ENCODE results near the gene MYLK4. TPM values are rescaled to one million over a fixed set of nuclear protein-coding genes. Genes with fewer than 3 reads are reported as not detected.

The MYLK4 gene
- total and polyA plus RNA-seq, 8 donors: 0.52 to 1.8 (median 1.2) TPM

GRCh38 chr6:2667617-2668016 is 83.1 kb downstream of the MYLK4 start:
- no peaks in the 10 kb centered on the region for H3K4me1 ChIP-seq
- H3K27ac ChIP-seq: no peak overlapping the region
- no peak for ATAC-seq
- H3K4me3 ChIP-seq: no peak overlapping the region
- no peaks in the 10 kb centered on the region for H3K9me3 ChIP-seq
- no peak for DNase-seq
- H3K36me3 ChIP-seq: no peaks in the 10 kb centered on the region
- no peaks in the 10 kb centered on the region for H3K27me3 ChIP-seq
- intact Hi-C loops (cut with DNase I): no loop called here
- TF ChIP-seq CTCF (IDR thresholded peaks at IDR 0.05): no peak

GRCh38 chr6:2666906-2667575 is 83.7 kb downstream of the MYLK4 start:
- H3K9me3 ChIP-seq: no peaks in the 10 kb centered on the region
- no peak for TF ChIP-seq CTCF (IDR thresholded peaks at IDR 0.05)
- DNase-seq: no peak
- no peak overlapping the region for H3K27ac ChIP-seq
- H3K27me3 ChIP-seq: no peaks in the 10 kb centered on the region
- H3K4me1 ChIP-seq: no peaks in the 10 kb centered on the region
- no peak for ATAC-seq
- intact Hi-C loops (cut with DNase I): no loop called here
- no peaks in the 10 kb centered on the region for H3K36me3 ChIP-seq
- no peak overlapping the region for H3K4me3 ChIP-seq

- Histone ChIP-seq H3K4me3 (no peak overlapping the region), H3K27ac (no peak overlapping the region), H3K36me3 (no peaks in the 10 kb centered on the region), H3K27me3 (no peaks in the 10 kb centered on the region), H3K4me1 (no peaks in the 10 kb centered on the region), H3K9me3 (no peaks in the 10 kb centered on the region)
- intact Hi-C loops (cut with DNase I): no loop called here
- ATAC-seq (no peak), DNase-seq (peak in 1 of 4 donors; percentile 19)
- no peak for TF ChIP-seq CTCF (IDR thresholded peaks at IDR 0.05)
These were observed 85.3 kb downstream of the MYLK4 start for GRCh38 chr6:2665146-2666070.

GRCh38 chr6:2663123-2663522 is 87.6 kb downstream of the MYLK4 start:
- intact Hi-C loops (cut with DNase I): no loop called here
- Histone ChIP-seq H3K4me3 (no peak overlapping the region), H3K9me3 (no peaks in the 10 kb centered on the region), H3K27me3 (no peaks in the 10 kb centered on the region), H3K4me1 (no peaks in the 10 kb centered on the region), H3K36me3 (no peaks in the 10 kb centered on the region), H3K27ac (no peak overlapping the region)
- TF ChIP-seq CTCF (IDR thresholded peaks at IDR 0.05): no peak
- DNase-seq (no peak), ATAC-seq (no peak)

- Histone ChIP-seq H3K4me1 (no peaks in the 10 kb centered on the region), H3K4me3 (no peak overlapping the region), H3K36me3 (no peaks in the 10 kb centered on the region), H3K27me3 (no peaks in the 10 kb centered on the region), H3K27ac (no peak overlapping the region), H3K9me3 (no peaks in the 10 kb centered on the region)
- DNase-seq (no peak), ATAC-seq (no peak)
- TF ChIP-seq CTCF (IDR thresholded peaks at IDR 0.05): no peak
- intact Hi-C loops (cut with DNase I): no loop called here
These were observed 89.1 kb downstream of the MYLK4 start for GRCh38 chr6:2661651-2662050.

Measured in left lung (tissue), 10 donors.